H9 (cell line): ENCODE measurements around the gene BACE2. TPM values are rescaled to one million over a fixed set of nuclear protein-coding genes. Genes with fewer than 3 reads are reported as not detected.

Source experiments
- DNase-seq: peaks from one replicate; pipeline ENCODE4 v3.0.0-alpha.2; 2017
- H2AFZ ChIP-seq: one replicate; pipeline ENCODE4 v1.6.1; 2013; ENCODE audit warnings: mild to moderate bottlenecking, low read length, control low read depth, moderate library complexity
- H2AK5ac ChIP-seq: 2 replicates; pipeline ENCODE4 v1.6.1; 2013; ENCODE audit warnings: low read length, control low read depth, mixed read lengths; ENCODE audit not compliant: insufficient read length
- H2BK120ac ChIP-seq: one replicate; pipeline ENCODE4 v1.6.1; 2013; ENCODE audit warnings: low read depth, mild to moderate bottlenecking, low read length, control low read depth, inconsistent platforms; ENCODE audit not compliant: poor library complexity, severe bottlenecking
- H2BK12ac ChIP-seq: 2 replicates; pipeline ENCODE4 v1.6.1; 2013; ENCODE audit warnings: low read length, control low read depth, mixed read lengths, low read depth; ENCODE audit not compliant: insufficient read length
- H2BK15ac ChIP-seq: 2 replicates; pipeline ENCODE4 v1.6.1; 2013; ENCODE audit warnings: low read depth, low read length, control low read depth
- H2BK20ac ChIP-seq: one replicate; pipeline ENCODE4 v1.6.1; 2013; ENCODE audit warnings: low read depth, mild to moderate bottlenecking, low read length, control low read depth, inconsistent platforms; ENCODE audit not compliant: poor library complexity, severe bottlenecking
- H2BK5ac ChIP-seq: 2 replicates; pipeline ENCODE4 v1.6.1; 2013; ENCODE audit warnings: low read length, control low read depth, mixed read lengths; ENCODE audit not compliant: insufficient read length
- H3K14ac ChIP-seq: 2 replicates; pipeline ENCODE4 v1.6.1; 2013; ENCODE audit warnings: low read length, control low read depth; ENCODE audit not compliant: insufficient read depth
- H3K18ac ChIP-seq: 2 replicates; pipeline ENCODE4 v1.6.1; 2013; ENCODE audit warnings: low read depth, mild to moderate bottlenecking, mixed read lengths, low read length, control low read depth; ENCODE audit not compliant: insufficient read length
- H3K23ac ChIP-seq: 2 replicates; pipeline ENCODE4 v1.6.1; 2013; ENCODE audit warnings: low read length, control low read depth, mixed read lengths, low read depth; ENCODE audit not compliant: insufficient read length
- H3K23me2 ChIP-seq: 2 replicates; pipeline ENCODE4 v1.6.1; 2013; ENCODE audit warnings: low read depth, mild to moderate bottlenecking, mixed read lengths, low read length, control low read depth; ENCODE audit not compliant: insufficient read length, poor library complexity, severe bottlenecking
- H3K27ac ChIP-seq: 2 replicates; pipeline ENCODE4 v1.5.1; 2013; ENCODE audit warnings: low read length, control low read depth, mixed read lengths, low read depth; ENCODE audit not compliant: insufficient read length
- H3K27me3 ChIP-seq: 2 replicates; pipeline ENCODE4 v1.6.1; 2013; ENCODE audit warnings: low read length, control low read depth, inconsistent platforms; ENCODE audit not compliant: insufficient read depth
- H3K4ac ChIP-seq: 2 replicates; pipeline ENCODE4 v1.6.1; 2013; ENCODE audit warnings: low read depth, mild to moderate bottlenecking, control low read depth, inconsistent platforms, low read length, moderate library complexity
- H3K4me1 ChIP-seq: 2 replicates; pipeline ENCODE4 v1.6.1; 2013; ENCODE audit warnings: low read length, control low read depth, inconsistent platforms; ENCODE audit not compliant: insufficient read depth
- H3K4me2 ChIP-seq: 2 replicates; pipeline ENCODE4 v1.6.1; 2013; ENCODE audit warnings: low read length, control low read depth, mixed read lengths; ENCODE audit not compliant: insufficient read length, insufficient read depth
- H3K56ac ChIP-seq: 2 replicates; pipeline ENCODE4 v1.6.1; 2013; ENCODE audit warnings: low read depth, mild to moderate bottlenecking, mixed read lengths, low read length, control low read depth; ENCODE audit not compliant: insufficient read length
- H3K79me1 ChIP-seq: 2 replicates; pipeline ENCODE4 v1.6.1; 2013; ENCODE audit warnings: low read depth, mild to moderate bottlenecking, moderate library complexity, low read length, control low read depth, inconsistent platforms; ENCODE audit not compliant: insufficient read depth, poor library complexity, severe bottlenecking
- H3K79me2 ChIP-seq: 2 replicates; pipeline ENCODE4 v1.6.1; 2013; ENCODE audit warnings: low read length, control low read depth, inconsistent platforms; ENCODE audit not compliant: insufficient read depth
- H3K9ac ChIP-seq: 2 replicates; pipeline ENCODE4 v1.6.1; 2013; ENCODE audit warnings: low read length, control low read depth, mixed read lengths; ENCODE audit not compliant: insufficient read length; ENCODE audit errors: extremely low read depth
- H3K9me3 ChIP-seq: one replicate; pipeline ENCODE4 v1.6.1; 2013; ENCODE audit warnings: low read depth, low read length, inconsistent platforms; ENCODE audit not compliant: control insufficient read depth
- H3T11ph ChIP-seq: one replicate; pipeline ENCODE4 v1.6.1; 2013; ENCODE audit warnings: mild to moderate bottlenecking, low read length, control low read depth, inconsistent platforms
- H4K20me1 ChIP-seq: one replicate; pipeline ENCODE4 v1.6.1; 2013; ENCODE audit not compliant: control insufficient read depth, insufficient read length, insufficient read depth
- H4K5ac ChIP-seq: 2 replicates; pipeline ENCODE4 v1.6.1; 2013; ENCODE audit warnings: low read depth, mild to moderate bottlenecking, mixed read lengths, low read length, control low read depth; ENCODE audit not compliant: insufficient read length
- H4K8ac ChIP-seq: replicated peaks from 2 replicates; pipeline ENCODE4 v1.6.1; 2013; ENCODE audit warnings: low read length, control low read depth, mixed read lengths, low read depth; ENCODE audit not compliant: insufficient read length
- H4K91ac ChIP-seq: 2 replicates; pipeline ENCODE4 v1.6.1; 2013; ENCODE audit warnings: low read depth, mild to moderate bottlenecking, moderate library complexity, mixed read lengths, low read length, control low read depth; ENCODE audit not compliant: insufficient read length
- H3K27ac Mint-ChIP-seq, 3 experiments: 2 replicates in 2 of 3; 3 replicates in 1 of 3; pipeline ENCODE4 v1.8.0; 2020 to 2021; ENCODE audit warnings: mixed read lengths in 3 of 3, mild to moderate bottlenecking in 1 of 3, moderate library complexity in 1 of 3
- H3K27me3 Mint-ChIP-seq: 2 replicates; pipeline ENCODE4 v1.8.0; 2021; ENCODE audit warnings: low read depth, mild to moderate bottlenecking, moderate library complexity, mixed read lengths
- H3K36me3 Mint-ChIP-seq, 3 experiments: 2 replicates in 2 of 3; 3 replicates in 1 of 3; pipeline ENCODE4 v1.8.0; 2020 to 2021; ENCODE audit warnings: low read depth in 3 of 3, mixed read lengths in 3 of 3; ENCODE audit not compliant: insufficient read depth in 1 of 3
- H3K4me1 Mint-ChIP-seq, 2 experiments: 2 replicates each; pipeline ENCODE4 v1.8.0; 2020; ENCODE audit warnings: mixed read lengths in 2 of 2
- H3K4me3 Mint-ChIP-seq, 2 experiments: 2 replicates in 1 of 2; 3 replicates in 1 of 2; pipeline ENCODE4 v1.8.0; 2020 to 2021; ENCODE audit warnings: mild to moderate bottlenecking in 2 of 2, mixed read lengths in 2 of 2, moderate library complexity in 1 of 2
- H3K9me3 Mint-ChIP-seq, 2 experiments: 2 replicates in 1 of 2; 3 replicates in 1 of 2; pipeline ENCODE4 v1.8.0; 2020; ENCODE audit warnings: mild to moderate bottlenecking in 2 of 2, mixed read lengths in 2 of 2, moderate library complexity in 1 of 2
- WGBS: extraction: QIAGEN DNeasy Blood & Tissue Kit; methylation state at CpG from one replicate; pipeline ENCODE4 v1.1.7; 2013; ENCODE audit warnings: missing lambda C conversion rate, low lambda C conversion rate, mixed read lengths; ENCODE audit not compliant: insufficient read length; ENCODE audit errors: extremely low coverage; 5-methylcytosine and 5-hydroxymethylcytosine counted together
- total RNA-seq: library from RNA; stranded (reverse); gene quantifications from 2 replicates; pipeline ENCODE4 v1.2.1, GENCODE V29; 2021
- TF ChIP-seq, protein P1 (sequence below): fragments of 200-600 bp; sonication (generic); conservative IDR thresholded peaks from 3 replicates; pipeline ENCODE4 v1.8.0; 2021; ENCODE audit warnings: antibody characterized with exemption, mild to moderate bottlenecking

Gene BACE2
- total RNA-seq, 1 experiment from 2014 or later: 8.0 TPM

DNA sequence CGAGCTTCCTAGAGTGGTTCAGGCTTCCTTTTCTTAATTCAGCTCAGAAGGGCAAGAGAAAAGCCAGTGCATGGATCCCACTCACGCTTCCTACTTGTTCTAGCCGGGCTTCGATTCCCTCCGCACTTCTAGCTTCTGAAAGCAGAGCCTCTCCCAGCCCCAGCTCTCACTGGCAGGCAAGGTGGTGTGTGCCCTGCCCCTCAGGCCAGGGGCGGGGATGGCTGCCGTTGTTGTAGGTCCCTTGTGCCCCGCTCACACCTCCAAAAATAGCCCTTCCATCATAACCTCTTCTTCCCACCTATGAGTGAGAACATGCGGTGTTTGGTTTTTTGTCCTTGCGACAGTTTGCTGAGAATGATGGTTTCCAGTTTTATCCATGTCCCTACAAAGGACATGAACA is 31.6 kb downstream of the BACE2 start:
- H3K27me3 Mint-ChIP-seq: peaks cover 1% of the 10 kb centered on the region; the same call in 1 of the 2 replicates
- no peak overlapping the region for H2BK12ac ChIP-seq
- no peaks in the 10 kb centered on the region for H4K20me1 ChIP-seq
- no peak overlapping the region for H4K5ac ChIP-seq
- WGBS: no CpG with 5 or more reads among the region's 10 CpGs
- no peak overlapping the region for H3K27ac ChIP-seq
- H3K23ac ChIP-seq: no peak overlapping the region
- no peak overlapping the region for H2BK120ac ChIP-seq
- no peak overlapping the region for H4K8ac ChIP-seq
- H3K56ac ChIP-seq: no peak overlapping the region
- H2AFZ ChIP-seq: no peak overlapping the region
- no peak for DNase-seq
- TF ChIP-seq, protein P1, sequence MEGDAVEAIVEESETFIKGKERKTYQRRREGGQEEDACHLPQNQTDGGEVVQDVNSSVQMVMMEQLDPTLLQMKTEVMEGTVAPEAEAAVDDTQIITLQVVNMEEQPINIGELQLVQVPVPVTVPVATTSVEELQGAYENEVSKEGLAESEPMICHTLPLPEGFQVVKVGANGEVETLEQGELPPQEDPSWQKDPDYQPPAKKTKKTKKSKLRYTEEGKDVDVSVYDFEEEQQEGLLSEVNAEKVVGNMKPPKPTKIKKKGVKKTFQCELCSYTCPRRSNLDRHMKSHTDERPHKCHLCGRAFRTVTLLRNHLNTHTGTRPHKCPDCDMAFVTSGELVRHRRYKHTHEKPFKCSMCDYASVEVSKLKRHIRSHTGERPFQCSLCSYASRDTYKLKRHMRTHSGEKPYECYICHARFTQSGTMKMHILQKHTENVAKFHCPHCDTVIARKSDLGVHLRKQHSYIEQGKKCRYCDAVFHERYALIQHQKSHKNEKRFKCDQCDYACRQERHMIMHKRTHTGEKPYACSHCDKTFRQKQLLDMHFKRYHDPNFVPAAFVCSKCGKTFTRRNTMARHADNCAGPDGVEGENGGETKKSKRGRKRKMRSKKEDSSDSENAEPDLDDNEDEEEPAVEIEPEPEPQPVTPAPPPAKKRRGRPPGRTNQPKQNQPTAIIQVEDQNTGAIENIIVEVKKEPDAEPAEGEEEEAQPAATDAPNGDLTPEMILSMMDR: no peak
- H3K18ac ChIP-seq: no peak overlapping the region
- H3K79me2 ChIP-seq: no peaks in the 10 kb centered on the region
- no peaks in the 10 kb centered on the region for H3K9me3 Mint-ChIP-seq
- H3T11ph ChIP-seq: no peak overlapping the region
- no peaks in the 10 kb centered on the region for H3K27me3 ChIP-seq
- no peak overlapping the region for H2BK15ac ChIP-seq
- no peak overlapping the region for H3K4ac ChIP-seq
- no peak overlapping the region for H3K27ac Mint-ChIP-seq
- H3K9me3 ChIP-seq: no peaks in the 10 kb centered on the region
- H2BK20ac ChIP-seq: no peak overlapping the region
- H2BK5ac ChIP-seq: no peak overlapping the region
- no peak overlapping the region for H3K4me3 Mint-ChIP-seq
- H3K23me2 ChIP-seq: no peaks in the 10 kb centered on the region
- H3K79me1 ChIP-seq: no peaks in the 10 kb centered on the region
- no peaks in the 10 kb centered on the region for H3K36me3 Mint-ChIP-seq
- H2AK5ac ChIP-seq: no peak overlapping the region
- peaks cover 0 to 7% of the 10 kb centered on the region in 2 experiments; a peak in 2 of 4 replicates for H3K4me1 Mint-ChIP-seq
- no peak overlapping the region for H3K9ac ChIP-seq
- no peak overlapping the region for H4K91ac ChIP-seq
- no peak overlapping the region for H3K14ac ChIP-seq
- no peak overlapping the region for H3K4me2 ChIP-seq
- H3K4me1 ChIP-seq: no peaks in the 10 kb centered on the region
